K562 (cell line): ENCODE results near the gene PNMA8B. TPM values are rescaled to one million over a fixed set of nuclear protein-coding genes. Genes with fewer than 3 reads are reported as not detected.

ENCODE experiments used
- ATAC-seq: fragments of 200-7000 bp; cut with Tn5 transposase; 3 replicates; pipeline ENCODE4 v1.9.1; 2020; ENCODE audit warnings: moderate library complexity
- BruUV-seq: library from RNA; stranded (reverse); fragments of 400-500 nt; replicated peaks from 2 replicates; lab custom pipeline; 2021; lab: Mats Ljungman, UMichigan
- CTCF ChIA-PET: fragments of 300-600 bp; formaldehyde crosslinking; extraction: SDS; loops from one replicate; lab custom pipeline; 2021; ENCODE audit warnings: low intra/inter-chr PET ratio; lab: Yijun Ruan, JAX
- POLR2A ChIA-PET: fragments of 300-600, 350-650 bp; sonication (Branson Sonifier 250); formaldehyde crosslinking; extraction: SDS; loops from one replicate; lab custom pipeline; 2021; ENCODE audit warnings: antibody characterized with exemption, inconsistent platforms; lab: Yijun Ruan, JAX
- DNase-seq, 4 experiments: peaks; one replicate each; pipeline versions ENCODE4 v3.0.0 to v3.0.0-alpha.2; 2011 to 2018; ENCODE audit warnings: low spot score in 3 of 4, mixed read lengths in 3 of 4; ENCODE audit errors: extremely low read depth in 1 of 4
- FAIRE-seq: peaks from 2 replicates; lab custom pipeline; 2011; peaks lifted over from hg19 to GRCh38; lab: Jason Lieb, UNC
- H2AFZ ChIP-seq: 2 replicates; pipeline ENCODE4 v1.6.0; 2011; ENCODE audit warnings: low read depth, low read length, control low read depth, inconsistent platforms
- H3K27ac ChIP-seq: fragments of 200-600 bp; 3 replicates; pipeline ENCODE4 v1.8.0; 2011; ENCODE audit warnings: low read depth, mild to moderate bottlenecking, control low read depth, inconsistent platforms, low read length, moderate library complexity, mixed read lengths; ENCODE audit errors: extremely low read depth
- H3K27me3 ChIP-seq, 2 experiments: fragments of 300-600 bp in 1 of 2; 2 replicates in 1 of 2; 3 replicates in 1 of 2; pipeline versions ENCODE4 v1.6.0 to v1.8.0; 2011; ENCODE audit warnings: inconsistent platforms in 2 of 2, low read length in 2 of 2, mild to moderate bottlenecking in 1 of 2, mixed read lengths in 1 of 2, moderate library complexity in 1 of 2; ENCODE audit not compliant: control insufficient read depth in 2 of 2, insufficient read depth in 2 of 2
- H3K36me3 ChIP-seq: fragments of 300-600 bp; 3 replicates; pipeline ENCODE4 v1.8.0; 2011; ENCODE audit warnings: mild to moderate bottlenecking, low read length, inconsistent platforms; ENCODE audit not compliant: control insufficient read depth, insufficient read depth
- H3K4me1 ChIP-seq, 2 experiments: fragments of 200-600 bp in 1 of 2; replicated peaks in 1 of 2; 2 replicates in 1 of 2; 3 replicates in 1 of 2; pipeline versions ENCODE4 v1.5.1 to v1.8.0; 2011; ENCODE audit warnings: inconsistent platforms in 2 of 2, low read length in 2 of 2, mild to moderate bottlenecking in 1 of 2, mixed read lengths in 1 of 2, moderate library complexity in 1 of 2; ENCODE audit not compliant: control insufficient read depth in 2 of 2, insufficient read depth in 2 of 2
- H3K4me2 ChIP-seq: 2 replicates; pipeline ENCODE4 v1.6.1; 2011; ENCODE audit warnings: low read length, control low read depth, inconsistent platforms, mixed read lengths; ENCODE audit not compliant: insufficient read depth
- H3K4me3 ChIP-seq: fragments of 200-600 bp; sonication (generic), shearing (Covaris generic); 2 replicates; pipeline ENCODE4 v1.5.1; 2016; ENCODE audit warnings: control low read depth, inconsistent platforms
- H3K79me2 ChIP-seq: fragments of 200-600 bp; 3 replicates; pipeline ENCODE4 v1.8.0; 2011; ENCODE audit warnings: low read length, inconsistent platforms; ENCODE audit not compliant: control insufficient read depth, insufficient read depth
- H3K9ac ChIP-seq, 2 experiments: 2 replicates each; pipeline versions ENCODE4 v1.6.0 to v1.6.1; 2011; ENCODE audit warnings: low read depth in 2 of 2, low read length in 2 of 2, control low read depth in 1 of 2, inconsistent platforms in 1 of 2, mild to moderate bottlenecking in 1 of 2, mixed read lengths in 1 of 2; ENCODE audit not compliant: insufficient read depth in 1 of 2
- H3K9me1 ChIP-seq: one replicate; pipeline ENCODE4 v1.6.0; 2011; ENCODE audit warnings: inconsistent platforms, mild to moderate bottlenecking, low read length, moderate library complexity; ENCODE audit not compliant: control insufficient read depth, insufficient read depth
- H3K9me3 ChIP-seq: replicated peaks from 2 replicates; pipeline ENCODE4 v1.5.1; 2011; ENCODE audit warnings: low read depth, low read length, inconsistent platforms; ENCODE audit not compliant: control insufficient read depth, insufficient read depth
- H4K20me1 ChIP-seq: replicated peaks from 2 replicates; pipeline ENCODE4 v1.6.1; 2011; ENCODE audit warnings: low read length, inconsistent platforms, mixed read lengths; ENCODE audit not compliant: control insufficient read depth, insufficient read depth
- CHD7 ChIP-seq: fragments of 200-600 bp; sonication (generic); IDR thresholded peaks from one replicate; pipeline ENCODE4 v1.6.1; 2012; ENCODE audit warnings: mild to moderate bottlenecking, low read depth, low read length, inconsistent platforms
- EGR1 ChIP-seq: fragments of 450-650 bp; conservative IDR thresholded peaks from 2 replicates; pipeline ENCODE4 v1.6.1; 2017; ENCODE audit warnings: mild to moderate bottlenecking
- ETV1 ChIP-seq: fragments of 450-650 bp; conservative IDR thresholded peaks from 2 replicates; pipeline ENCODE4 v1.6.1; 2016; ENCODE audit warnings: missing genetic modification characterization, control low read depth, low read depth, missing compliant biosample characterization
- HDAC8 ChIP-seq: fragments of 450-650 bp; IDR thresholded peaks from 2 replicates; pipeline ENCODE4 v1.6.1; 2016; ENCODE audit warnings: mild to moderate bottlenecking, missing genetic modification characterization, moderate library complexity, missing compliant biosample characterization
- HES1 ChIP-seq: fragments of 450-650 bp; IDR thresholded peaks from 2 replicates; pipeline ENCODE4 v1.6.1; 2016; ENCODE audit warnings: low read depth, mild to moderate bottlenecking, moderate library complexity
- NCOR1 ChIP-seq: fragments of 450-650 bp; IDR thresholded peaks from 2 replicates; pipeline ENCODE4 v1.6.1; 2016; ENCODE audit warnings: mild to moderate bottlenecking, moderate library complexity
- PTTG1 ChIP-seq: fragments of 450-650 bp; IDR thresholded peaks from 2 replicates; pipeline ENCODE4 v1.6.1; 2016; ENCODE audit warnings: low read depth, mild to moderate bottlenecking, missing genetic modification characterization, missing compliant biosample characterization
- SIRT6 ChIP-seq: IDR thresholded peaks from one replicate; pipeline ENCODE4 v1.6.1; 2012; ENCODE audit warnings: low read depth, mild to moderate bottlenecking, control low read depth, inconsistent platforms, low read length, moderate library complexity
- ZFP91 ChIP-seq: sonication (generic); formaldehyde crosslinking; IDR thresholded peaks from 2 replicates; pipeline ENCODE4 v1.8.0; 2022; ENCODE audit warnings: mild to moderate bottlenecking, missing genetic modification reagents
- WGBS: fragments of 100-300 bp; shearing (Covaris generic); methylation state at CpG from one replicate; pipeline ENCODE4 v1.1.6; 2016; ENCODE audit warnings: low coverage, mixed read lengths; ENCODE audit not compliant: insufficient coverage; ENCODE audit errors: missing lambda C conversion rate; 5-methylcytosine and 5-hydroxymethylcytosine counted together
- in situ Hi-C: fragments of 300-500 bp; cut with MboI; formaldehyde crosslinking; loops from 4 replicates; pipeline ENCODE4 v1.15.0; 2018; ENCODE audit warnings: inconsistent platforms, mixed read lengths
- intact Hi-C: fragments of 100-400 bp; cut with micrococcal nuclease; formaldehyde crosslinking; loops from 2 replicates; pipeline ENCODE4 v1.14.2; 2022
- polyA plus RNA-seq, 8 experiments: library from polyadenylated mRNA; depleted of rRNA in 4 of 8; stranded (reverse) in 5 of 8; unstranded in 3 of 8; fragments of >200 nt; fragmentation: Nextera tagmentation in 2 of 8; fragmentation: Illumina TruSeq in 1 of 8; extraction: Ambion mirVana in 2 of 8; extraction: Trizol in 1 of 8; gene quantifications; 2 replicates each; pipeline versions ENCODE4 v1.2.1 to v1.2.3, GENCODE V29; 2011 to 2014; ENCODE audit warnings: inconsistent platforms in 1 of 8, missing spikeins in 1 of 8
- total RNA-seq, 7 experiments: library from RNA; depleted of rRNA in 6 of 7; stranded (reverse); fragments of >200 nt in 6 of 7; fragmentation: Illumina TruSeq in 2 of 7; extraction: Trizol in 2 of 7; gene quantifications; 2 replicates each; pipeline versions ENCODE4 v1.2.1 to v1.2.3, GENCODE V29; 2011 to 2021; ENCODE audit warnings: low replicate concordance in 1 of 7

The PNMA8B gene
- total and polyA plus RNA-seq, 9 of the 15 experiments (the other 6 are each of a cell fraction or from before 2014, with no cell fraction given): not detected

- H3K27ac ChIP-seq: no peak overlapping the region
- H3K9me3 ChIP-seq: peaks cover 2% of the 10 kb centered on the region
- ATAC-seq (no peak), DNase-seq (no peak), FAIRE-seq (peak; percentile 32)
- no peak overlapping the region for H2AFZ ChIP-seq
- ChIA-PET CTCF (interaction anchor here (0.6 kb wide), 1 partner anchor 192 kb away, joined by 4 read pairs; no protein-coding TSS in a partner anchor), POLR2A (interaction anchor here (0.6 to 1.7 kb wide), 4 partner anchors 14 to 373 kb away, joined by 3 to 4 read pairs (median 3); no protein-coding TSS in a partner anchor)
- H3K9ac ChIP-seq: no peak overlapping the region
- no peak overlapping the region for H3K4me2 ChIP-seq
- no peak overlapping the region for H3K4me3 ChIP-seq
- in situ Hi-C loops (no loop called here), intact Hi-C loops (no loop called here)
- H3K4me1 ChIP-seq: no peaks in the 10 kb centered on the region
- H3K9me1 ChIP-seq: no peaks in the 10 kb centered on the region
- no peaks in the 10 kb centered on the region for H3K36me3 ChIP-seq
- no peaks in the 10 kb centered on the region for H3K79me2 ChIP-seq
- under 1% methylated on average over 6 of the region's 6 CpGs for WGBS
- BruUV-seq: no TSS peak
- no peaks in the 10 kb centered on the region for H4K20me1 ChIP-seq
- H3K27me3 ChIP-seq: peaks cover 18 to 25% of the 10 kb centered on the region in 2 experiments; a peak in 4 of 5 replicates
- TF ChIP-seq SIRT6 (no peak), ZFP91 (CRISPR knock-in tag) (no peak), HDAC8 (tag) (no peak), CHD7 (no peak), HES1 (no peak), EGR1 (no peak), ETV1 (tag) (no peak), PTTG1 (tag) (no peak), NCOR1 (no peak)
Measured at GRCh38 chr19:46451352-46451751, 44.3 kb downstream of the PNMA8B start.
